ENCODE data around the gene SRI.

DNA sequence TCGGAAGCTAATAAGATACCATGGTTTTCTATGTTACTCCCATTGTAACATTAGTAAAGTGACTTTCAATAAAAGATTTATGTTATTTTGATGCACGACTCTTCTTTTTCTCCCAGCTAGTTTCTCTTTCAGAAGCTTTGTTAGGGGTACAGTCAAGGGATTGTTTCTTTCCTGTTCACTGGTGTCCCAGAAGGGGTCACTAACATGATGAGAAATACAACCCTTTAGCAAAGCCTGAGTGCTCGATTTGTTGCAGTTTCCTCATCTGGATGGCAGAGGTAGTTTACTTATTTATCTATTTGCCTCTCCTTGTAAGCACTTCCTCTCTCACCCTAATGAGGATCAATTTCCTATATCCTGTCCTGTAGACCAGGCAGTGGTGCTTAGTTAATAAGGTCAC, 17.0 kb downstream of the SRI start:
- TF ChIP-seq POLR2A (IDR thresholded peaks at IDR 0.05), result no peak
- TF ChIP-seq, protein P1, sequence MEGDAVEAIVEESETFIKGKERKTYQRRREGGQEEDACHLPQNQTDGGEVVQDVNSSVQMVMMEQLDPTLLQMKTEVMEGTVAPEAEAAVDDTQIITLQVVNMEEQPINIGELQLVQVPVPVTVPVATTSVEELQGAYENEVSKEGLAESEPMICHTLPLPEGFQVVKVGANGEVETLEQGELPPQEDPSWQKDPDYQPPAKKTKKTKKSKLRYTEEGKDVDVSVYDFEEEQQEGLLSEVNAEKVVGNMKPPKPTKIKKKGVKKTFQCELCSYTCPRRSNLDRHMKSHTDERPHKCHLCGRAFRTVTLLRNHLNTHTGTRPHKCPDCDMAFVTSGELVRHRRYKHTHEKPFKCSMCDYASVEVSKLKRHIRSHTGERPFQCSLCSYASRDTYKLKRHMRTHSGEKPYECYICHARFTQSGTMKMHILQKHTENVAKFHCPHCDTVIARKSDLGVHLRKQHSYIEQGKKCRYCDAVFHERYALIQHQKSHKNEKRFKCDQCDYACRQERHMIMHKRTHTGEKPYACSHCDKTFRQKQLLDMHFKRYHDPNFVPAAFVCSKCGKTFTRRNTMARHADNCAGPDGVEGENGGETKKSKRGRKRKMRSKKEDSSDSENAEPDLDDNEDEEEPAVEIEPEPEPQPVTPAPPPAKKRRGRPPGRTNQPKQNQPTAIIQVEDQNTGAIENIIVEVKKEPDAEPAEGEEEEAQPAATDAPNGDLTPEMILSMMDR (IDR thresholded peaks at IDR 0.05), result no peak

Data from thyroid gland (tissue), 4 donors.